ENCODE data around the gene CLSTN2. TPM values are rescaled to one million over a fixed set of nuclear protein-coding genes. Genes with fewer than 3 reads are reported as not detected.

CLSTN2 gene
- total RNA-seq, 1 donor from 2014 or later: not detected

- ATAC-seq (ENCODE audit: low read depth) (no peak), DNase-seq (no peak)
- no peak for TF ChIP-seq CTCF (IDR thresholded peaks at IDR 0.05)
- no peak overlapping the region for H3K27ac Mint-ChIP-seq
- no peaks in the 10 kb centered on the region for H3K4me1 Mint-ChIP-seq
- ChIA-PET CTCF (no interaction called here), POLR2A (no interaction called here)
- H3K27me3 Mint-ChIP-seq: no peaks in the 10 kb centered on the region
- H3K4me3 Mint-ChIP-seq: no peak overlapping the region
- no peaks in the 10 kb centered on the region for H3K36me3 Mint-ChIP-seq (ENCODE audit: low read depth)
- intact Hi-C loops (cut with micrococcal nuclease): no loop called here
- H3K9me3 Mint-ChIP-seq: no peaks in the 10 kb centered on the region
These were observed 357.7 kb downstream of the CLSTN2 start for GRCh38 chr3:140292684-140293083.

- intact Hi-C loops (cut with micrococcal nuclease): no loop called here
- no peak overlapping the region for H3K27ac Mint-ChIP-seq
- TF ChIP-seq CTCF (IDR thresholded peaks at IDR 0.05): no peak
- H3K4me1 Mint-ChIP-seq: no peaks in the 10 kb centered on the region
- DNase-seq (no peak), ATAC-seq (ENCODE audit: low read depth) (no peak)
- no peak overlapping the region for H3K4me3 Mint-ChIP-seq
- no peaks in the 10 kb centered on the region for H3K36me3 Mint-ChIP-seq (ENCODE audit: low read depth)
- H3K9me3 Mint-ChIP-seq: no peaks in the 10 kb centered on the region
- CTCF ChIA-PET: no interaction called here
- H3K27me3 Mint-ChIP-seq: no peaks in the 10 kb centered on the region
- POLR2A ChIA-PET: no interaction called here
These were observed 359.1 kb downstream of the CLSTN2 start for GRCh38 chr3:140294058-140294457.

- ChIA-PET CTCF (no interaction called here), POLR2A (no interaction called here)
- ATAC-seq (ENCODE audit: low read depth) (no peak), DNase-seq (no peak)
- no peaks in the 10 kb centered on the region for H3K36me3 Mint-ChIP-seq (ENCODE audit: low read depth)
- H3K27me3 Mint-ChIP-seq: no peaks in the 10 kb centered on the region
- H3K27ac Mint-ChIP-seq: no peak overlapping the region
- no peak overlapping the region for H3K4me3 Mint-ChIP-seq
- H3K9me3 Mint-ChIP-seq: no peaks in the 10 kb centered on the region
- no peaks in the 10 kb centered on the region for H3K4me1 Mint-ChIP-seq
- no peak for TF ChIP-seq CTCF (IDR thresholded peaks at IDR 0.05)
- intact Hi-C loops (cut with micrococcal nuclease): no loop called here
These were observed 361.9 kb downstream of the CLSTN2 start for GRCh38 chr3:140296796-140297352.

GRCh38 chr3:140298043-140298442 is 363.1 kb downstream of the CLSTN2 start:
- ATAC-seq (ENCODE audit: low read depth): no peak
- H3K36me3 Mint-ChIP-seq (ENCODE audit: low read depth): no peaks in the 10 kb centered on the region
- TF ChIP-seq CTCF (IDR thresholded peaks at IDR 0.05): no peak
- H3K4me1 Mint-ChIP-seq: no peaks in the 10 kb centered on the region
- H3K27me3 Mint-ChIP-seq: peaks cover 3% of the 10 kb centered on the region
- no peak for DNase-seq
- H3K27ac Mint-ChIP-seq: no peak overlapping the region
- intact Hi-C loops (cut with micrococcal nuclease): no loop called here
- POLR2A ChIA-PET: no interaction called here
- no peak overlapping the region for H3K4me3 Mint-ChIP-seq
- CTCF ChIA-PET: no interaction called here
- no peaks in the 10 kb centered on the region for H3K9me3 Mint-ChIP-seq

- CTCF ChIA-PET: no interaction called here
- H3K27ac Mint-ChIP-seq: no peak overlapping the region
- H3K9me3 Mint-ChIP-seq: no peaks in the 10 kb centered on the region
- no peaks in the 10 kb centered on the region for H3K36me3 Mint-ChIP-seq (ENCODE audit: low read depth)
- POLR2A ChIA-PET: no interaction called here
- no peak for DNase-seq
- intact Hi-C loops (cut with micrococcal nuclease): no loop called here
- H3K27me3 Mint-ChIP-seq: peaks cover 3% of the 10 kb centered on the region
- no peak for ATAC-seq (ENCODE audit: low read depth)
- no peak for TF ChIP-seq CTCF (IDR thresholded peaks at IDR 0.05)
- H3K4me1 Mint-ChIP-seq: no peaks in the 10 kb centered on the region
- no peak overlapping the region for H3K4me3 Mint-ChIP-seq
These were observed 363.6 kb downstream of the CLSTN2 start for GRCh38 chr3:140298569-140299070.

All from activated B cell treated with CpG ODN at 0.5 μM for 24 hours (primary cell).